ENCODE results near the gene ELL. TPM values are rescaled to one million over a fixed set of nuclear protein-coding genes. Genes with fewer than 3 reads are reported as not detected.

Gene ELL
- total and polyA plus RNA-seq, 9 of the 15 experiments (the other 6 are each of a cell fraction or from before 2014, with no cell fraction given) = 0.24 to 22.5 (median 4.1) TPM

GRCh38 chr19:18543814-18544475 lies 22.1 kb upstream of the ELL start (continued):
- peak; percentile 84 for TF ChIP-seq ZNF584 (CRISPR knock-in tag; IDR thresholded peaks at IDR 0.05; ENCODE audit: low read depth)
- no peak for TF ChIP-seq FIP1L1 (IDR thresholded peaks at IDR 0.05; ENCODE audit: low read depth, low read length, poor library complexity, severe bottlenecking)
- no peak for TF ChIP-seq FOXO4 (CRISPR knock-in tag; IDR thresholded peaks at IDR 0.05)
- no peak for TF ChIP-seq OTX1 (CRISPR knock-in tag; IDR thresholded peaks at IDR 0.05)
- no peak for TF ChIP-seq ZNF561 (CRISPR knock-in tag; conservative IDR thresholded peaks at IDR 0.05)
- TF ChIP-seq ETS1 (conservative IDR thresholded peaks at IDR 0.05; ENCODE audit: control insufficient read depth, low read depth, low read length) = peak; percentile 93
- TF ChIP-seq ZNF644 (tag; IDR thresholded peaks at IDR 0.05; ENCODE audit: low read depth) = 0 out of 2 replicates have a peak, but pooled peaks have one; percentile 32
- peak; percentile 4; the same call in 1 of the 2 replicates for TF ChIP-seq POLR2G (IDR thresholded peaks at IDR 0.05; ENCODE audit: low read depth, low read length)
- TF ChIP-seq ADNP (tag; IDR thresholded peaks at IDR 0.05) = peak; percentile 69; the same call in 1 of the 2 replicates
- TF ChIP-seq STAT5B (CRISPR knock-in tag; IDR thresholded peaks at IDR 0.05) = no peak
- TF ChIP-seq ZBTB17 (CRISPR knock-in tag; IDR thresholded peaks at IDR 0.05) = peak; percentile 76
- TF ChIP-seq ILK (tag; IDR thresholded peaks at IDR 0.05; ENCODE audit: borderline replicate concordance, low read depth) = no peak
- TF ChIP-seq DMBX1 (CRISPR knock-in tag; IDR thresholded peaks at IDR 0.05; ENCODE audit: borderline replicate concordance) = peak; percentile 84
- no peak for TF ChIP-seq ZNF445 (CRISPR knock-in tag; IDR thresholded peaks at IDR 0.05; ENCODE audit: low read depth)
- TF ChIP-seq MAX (CRISPR knock-in tag; IDR thresholded peaks at IDR 0.05) = peak; percentile 89
- no peak for TF ChIP-seq NFRKB (IDR thresholded peaks at IDR 0.05; ENCODE audit: low read depth)
- TF ChIP-seq ZBTB5 (IDR thresholded peaks at IDR 0.05) = no peak
- peak; percentile 66; the same call in 1 of the 2 replicates for TF ChIP-seq HMBOX1 (IDR thresholded peaks at IDR 0.05)
- peak; percentile 37; the same call in 1 of the 2 replicates for TF ChIP-seq EGR1 (conservative IDR thresholded peaks at IDR 0.05)
- no peak for TF ChIP-seq ZNF778 (CRISPR knock-in tag; IDR thresholded peaks at IDR 0.05)
